Measurements from ENCODE around the gene SGPL1. TPM values are rescaled to one million over a fixed set of nuclear protein-coding genes. Genes with fewer than 3 reads are reported as not detected.

Gene SGPL1
- total RNA-seq, 1 experiment from 2014 or later: 69.4 TPM

DNA sequence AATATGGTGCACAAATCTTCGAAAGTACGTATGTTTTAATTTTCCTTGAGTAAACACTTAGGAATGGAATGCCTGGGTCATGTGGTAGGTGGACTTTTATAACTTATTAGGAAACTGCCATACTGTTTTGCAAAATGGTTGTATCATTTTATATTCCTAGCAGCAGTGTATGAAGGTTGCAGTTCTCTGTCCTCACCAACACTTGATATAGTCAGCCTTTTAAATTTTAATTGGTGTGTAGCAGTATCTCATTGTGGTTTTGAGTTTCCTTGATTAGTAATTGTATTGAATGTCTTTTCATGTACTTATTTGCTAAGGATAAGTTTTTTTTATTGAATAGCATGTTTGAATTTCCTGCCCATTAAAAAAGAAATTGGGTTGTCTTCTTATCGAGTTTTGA, 73.5 kb downstream of the SGPL1 start:
- intact Hi-C loops (cut with micrococcal nuclease): no loop called here
- POLR2A ChIA-PET: no interaction called here
- no peaks in the 10 kb centered on the region for H3K27me3 ChIP-seq (ENCODE audit: insufficient read depth, low read length)
- RAD21 ChIA-PET (ENCODE audit: low non-redundant PET in 1 of 2, low total read pairs in 2 of 2, uncharacterized antibody in 2 of 2, unreplicated experiment in 2 of 2): no interaction called here
- peak overlapping the region; percentile 82 for H3K4me2 ChIP-seq (ENCODE audit: low read length)
- peak overlapping the region; percentile 78 to 85 for H3K4me3 ChIP-seq (replicated peaks in 1 of 2; ENCODE audit: low read depth in 1 of 2, low read length in 2 of 2)
- CTCF ChIA-PET: no interaction called here
- peaks cover 16 to 40% of the 10 kb centered on the region in 2 experiments for H3K4me1 ChIP-seq (ENCODE audit: control insufficient read depth in 1 of 2, insufficient read depth in 2 of 2, low read length in 2 of 2)
- peak overlapping the region; percentile 96; the same call in 1 of the 2 replicates for H3K27ac ChIP-seq (ENCODE audit: low read depth, low read length)
- no peaks in the 10 kb centered on the region for H3K9me3 ChIP-seq (ENCODE audit: control insufficient read depth in 1 of 2, insufficient read depth in 1 of 2, low read depth in 1 of 2, low read length in 2 of 2)
- peak overlapping the region; percentile 71 for H2AFZ ChIP-seq (ENCODE audit: low read depth, low read length, poor library complexity, severe bottlenecking)
- peak overlapping the region; percentile 95; the same call in 1 of the 2 replicates for H3K9ac ChIP-seq (ENCODE audit: low read length)
- no peaks in the 10 kb centered on the region for H3K9me2 ChIP-seq (ENCODE audit: insufficient read depth)
- no peaks in the 10 kb centered on the region for H4K20me1 ChIP-seq (ENCODE audit: insufficient read depth)
- DNase-seq (ENCODE audit: low read depth, low spot score) (no peak), ATAC-seq (no peak)
- TF ChIP-seq EGR1 (IDR thresholded peaks at IDR 0.05; ENCODE audit: low read depth): no peak
- TF ChIP-seq, protein P1, sequence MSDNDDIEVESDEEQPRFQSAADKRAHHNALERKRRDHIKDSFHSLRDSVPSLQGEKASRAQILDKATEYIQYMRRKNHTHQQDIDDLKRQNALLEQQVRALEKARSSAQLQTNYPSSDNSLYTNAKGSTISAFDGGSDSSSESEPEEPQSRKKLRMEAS (IDR thresholded peaks at IDR 0.05): peak; percentile 30; the same call in 1 of the 2 replicates
- no peak for TF ChIP-seq POLR2AphosphoS5 (IDR thresholded peaks at IDR 0.05; ENCODE audit: low read depth, low read length)
- TF ChIP-seq, protein P2, sequence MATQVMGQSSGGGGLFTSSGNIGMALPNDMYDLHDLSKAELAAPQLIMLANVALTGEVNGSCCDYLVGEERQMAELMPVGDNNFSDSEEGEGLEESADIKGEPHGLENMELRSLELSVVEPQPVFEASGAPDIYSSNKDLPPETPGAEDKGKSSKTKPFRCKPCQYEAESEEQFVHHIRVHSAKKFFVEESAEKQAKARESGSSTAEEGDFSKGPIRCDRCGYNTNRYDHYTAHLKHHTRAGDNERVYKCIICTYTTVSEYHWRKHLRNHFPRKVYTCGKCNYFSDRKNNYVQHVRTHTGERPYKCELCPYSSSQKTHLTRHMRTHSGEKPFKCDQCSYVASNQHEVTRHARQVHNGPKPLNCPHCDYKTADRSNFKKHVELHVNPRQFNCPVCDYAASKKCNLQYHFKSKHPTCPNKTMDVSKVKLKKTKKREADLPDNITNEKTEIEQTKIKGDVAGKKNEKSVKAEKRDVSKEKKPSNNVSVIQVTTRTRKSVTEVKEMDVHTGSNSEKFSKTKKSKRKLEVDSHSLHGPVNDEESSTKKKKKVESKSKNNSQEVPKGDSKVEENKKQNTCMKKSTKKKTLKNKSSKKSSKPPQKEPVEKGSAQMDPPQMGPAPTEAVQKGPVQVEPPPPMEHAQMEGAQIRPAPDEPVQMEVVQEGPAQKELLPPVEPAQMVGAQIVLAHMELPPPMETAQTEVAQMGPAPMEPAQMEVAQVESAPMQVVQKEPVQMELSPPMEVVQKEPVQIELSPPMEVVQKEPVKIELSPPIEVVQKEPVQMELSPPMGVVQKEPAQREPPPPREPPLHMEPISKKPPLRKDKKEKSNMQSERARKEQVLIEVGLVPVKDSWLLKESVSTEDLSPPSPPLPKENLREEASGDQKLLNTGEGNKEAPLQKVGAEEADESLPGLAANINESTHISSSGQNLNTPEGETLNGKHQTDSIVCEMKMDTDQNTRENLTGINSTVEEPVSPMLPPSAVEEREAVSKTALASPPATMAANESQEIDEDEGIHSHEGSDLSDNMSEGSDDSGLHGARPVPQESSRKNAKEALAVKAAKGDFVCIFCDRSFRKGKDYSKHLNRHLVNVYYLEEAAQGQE (IDR thresholded peaks at IDR 0.05; ENCODE audit: low read depth): no peak
- TF ChIP-seq, protein P3, sequence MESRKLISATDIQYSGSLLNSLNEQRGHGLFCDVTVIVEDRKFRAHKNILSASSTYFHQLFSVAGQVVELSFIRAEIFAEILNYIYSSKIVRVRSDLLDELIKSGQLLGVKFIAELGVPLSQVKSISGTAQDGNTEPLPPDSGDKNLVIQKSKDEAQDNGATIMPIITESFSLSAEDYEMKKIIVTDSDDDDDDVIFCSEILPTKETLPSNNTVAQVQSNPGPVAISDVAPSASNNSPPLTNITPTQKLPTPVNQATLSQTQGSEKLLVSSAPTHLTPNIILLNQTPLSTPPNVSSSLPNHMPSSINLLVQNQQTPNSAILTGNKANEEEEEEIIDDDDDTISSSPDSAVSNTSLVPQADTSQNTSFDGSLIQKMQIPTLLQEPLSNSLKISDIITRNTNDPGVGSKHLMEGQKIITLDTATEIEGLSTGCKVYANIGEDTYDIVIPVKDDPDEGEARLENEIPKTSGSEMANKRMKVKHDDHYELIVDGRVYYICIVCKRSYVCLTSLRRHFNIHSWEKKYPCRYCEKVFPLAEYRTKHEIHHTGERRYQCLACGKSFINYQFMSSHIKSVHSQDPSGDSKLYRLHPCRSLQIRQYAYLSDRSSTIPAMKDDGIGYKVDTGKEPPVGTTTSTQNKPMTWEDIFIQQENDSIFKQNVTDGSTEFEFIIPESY (IDR thresholded peaks at IDR 0.05; ENCODE audit: extremely low read depth, insufficient replicate concordance, low read length): no peak
- TF ChIP-seq CBX3 (IDR thresholded peaks at IDR 0.05; ENCODE audit: low read depth): 0 out of 2 replicates have a peak, but pooled peaks have one; percentile 9
- no peak for TF ChIP-seq SIN3A (IDR thresholded peaks at IDR 0.05; ENCODE audit: low read depth)
- TF ChIP-seq, protein P4, sequence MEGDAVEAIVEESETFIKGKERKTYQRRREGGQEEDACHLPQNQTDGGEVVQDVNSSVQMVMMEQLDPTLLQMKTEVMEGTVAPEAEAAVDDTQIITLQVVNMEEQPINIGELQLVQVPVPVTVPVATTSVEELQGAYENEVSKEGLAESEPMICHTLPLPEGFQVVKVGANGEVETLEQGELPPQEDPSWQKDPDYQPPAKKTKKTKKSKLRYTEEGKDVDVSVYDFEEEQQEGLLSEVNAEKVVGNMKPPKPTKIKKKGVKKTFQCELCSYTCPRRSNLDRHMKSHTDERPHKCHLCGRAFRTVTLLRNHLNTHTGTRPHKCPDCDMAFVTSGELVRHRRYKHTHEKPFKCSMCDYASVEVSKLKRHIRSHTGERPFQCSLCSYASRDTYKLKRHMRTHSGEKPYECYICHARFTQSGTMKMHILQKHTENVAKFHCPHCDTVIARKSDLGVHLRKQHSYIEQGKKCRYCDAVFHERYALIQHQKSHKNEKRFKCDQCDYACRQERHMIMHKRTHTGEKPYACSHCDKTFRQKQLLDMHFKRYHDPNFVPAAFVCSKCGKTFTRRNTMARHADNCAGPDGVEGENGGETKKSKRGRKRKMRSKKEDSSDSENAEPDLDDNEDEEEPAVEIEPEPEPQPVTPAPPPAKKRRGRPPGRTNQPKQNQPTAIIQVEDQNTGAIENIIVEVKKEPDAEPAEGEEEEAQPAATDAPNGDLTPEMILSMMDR (IDR thresholded peaks at IDR 0.05 in 2 of 3, conservative IDR thresholded peaks at IDR 0.05 in 1 of 3; ENCODE audit: borderline replicate concordance in 1 of 3, insufficient read depth in 1 of 3, low read depth in 2 of 3, low read length in 2 of 3): no peak
- H3K36me3 ChIP-seq (ENCODE audit: control insufficient read depth in 1 of 2, insufficient read depth in 2 of 2, low read length in 2 of 2): peaks cover 11 to 26% of the 10 kb centered on the region in 2 experiments
- peaks cover 46% of the 10 kb centered on the region for H3K79me2 ChIP-seq (ENCODE audit: insufficient read depth, low read length)
- no TSS peak for BruUV-seq (replicated peaks)

Measured in HCT116 (cell line).